GM18526 (cell line): ENCODE data around the gene SLC2A13.

Experiments used
- POLR2A ChIP-seq: IDR thresholded peaks from 3 replicates; pipeline ENCODE4 v1.6.1; 2011; ENCODE audit not compliant: insufficient read length; ENCODE audit errors: extremely low read depth

SLC2A13 gene

DNA sequence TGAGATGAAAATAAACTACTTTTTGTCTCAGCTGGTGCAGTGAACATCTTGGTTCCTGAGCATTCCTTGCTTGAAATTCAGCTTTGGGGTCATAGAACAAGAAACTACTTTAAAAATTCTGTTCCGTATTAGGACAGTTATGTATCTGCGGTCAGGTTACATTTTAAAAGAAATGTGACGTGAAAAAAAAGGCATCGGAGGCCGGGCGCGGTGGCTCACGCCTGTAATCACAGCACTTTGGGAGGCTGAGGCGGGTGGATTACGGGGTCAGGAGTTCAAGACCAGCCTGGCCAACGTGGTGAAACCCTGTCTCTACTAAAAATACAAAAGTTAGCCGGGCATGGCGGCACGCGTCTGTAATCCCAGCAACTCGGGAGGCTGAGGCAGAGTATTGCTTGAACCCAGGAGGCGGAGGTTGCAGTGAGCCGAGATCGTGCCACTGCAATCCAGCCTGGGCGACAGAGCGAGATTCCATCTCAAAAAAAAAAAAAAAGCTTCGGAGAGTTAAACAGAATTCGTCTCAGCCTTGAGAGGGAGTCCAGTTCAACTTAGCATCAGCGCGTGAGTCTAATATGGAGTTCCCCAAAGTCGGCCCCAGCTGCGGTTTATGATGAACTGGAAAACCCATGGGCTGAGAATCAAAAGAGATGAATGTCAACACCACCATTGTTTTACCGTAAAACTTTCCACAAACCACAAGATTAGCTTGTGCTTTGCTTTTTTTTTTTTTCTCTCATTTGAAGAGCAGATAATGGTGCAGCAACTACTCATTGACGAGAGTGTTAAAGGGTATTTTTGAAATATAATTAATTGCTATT, 2.1 kb upstream of the SLC2A13 start:
- no peak for TF ChIP-seq POLR2A

- no peak for TF ChIP-seq POLR2A
Observed at GRCh38 chr12:40107098-40107802, 1.4 kb upstream of the SLC2A13 start.

DNA sequence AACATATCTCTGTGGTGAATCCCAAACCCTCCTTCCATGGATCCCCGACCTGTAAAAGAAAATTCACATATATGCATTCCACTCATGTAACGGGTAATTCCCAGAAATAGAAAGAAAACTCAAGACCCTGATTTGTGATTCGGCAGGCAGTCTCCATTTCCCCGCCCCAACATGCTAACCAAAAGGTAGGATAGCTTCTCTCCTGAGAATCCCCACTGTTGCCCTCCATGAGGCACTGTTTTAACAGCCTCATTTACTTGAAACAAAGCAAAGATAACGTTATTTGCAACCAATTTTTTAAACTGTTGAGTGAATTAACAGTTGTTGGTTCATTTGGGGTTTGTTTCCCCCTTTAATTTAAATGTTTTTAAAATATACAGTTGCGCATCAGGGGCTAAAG, 774 bp upstream of the SLC2A13 start:
- TF ChIP-seq POLR2A, result no peak

DNA sequence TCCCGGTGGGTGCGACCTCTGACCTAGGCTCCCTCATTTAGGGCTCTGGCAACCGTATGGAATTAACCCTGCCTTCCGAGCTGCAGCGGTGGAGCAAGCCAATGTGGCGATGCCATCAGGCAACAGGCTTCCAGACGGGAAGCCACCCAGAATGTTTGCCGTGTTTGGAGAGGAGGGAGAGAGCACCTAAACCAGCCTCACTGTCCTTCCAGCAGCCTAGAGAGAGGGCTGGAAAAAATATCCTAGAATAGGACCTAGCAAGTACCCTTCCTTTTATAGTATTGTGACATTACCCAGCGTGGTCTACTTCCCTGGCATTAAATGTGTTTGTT, 287 bp upstream of the SLC2A13 start:
- TF ChIP-seq POLR2A, result no peak

DNA sequence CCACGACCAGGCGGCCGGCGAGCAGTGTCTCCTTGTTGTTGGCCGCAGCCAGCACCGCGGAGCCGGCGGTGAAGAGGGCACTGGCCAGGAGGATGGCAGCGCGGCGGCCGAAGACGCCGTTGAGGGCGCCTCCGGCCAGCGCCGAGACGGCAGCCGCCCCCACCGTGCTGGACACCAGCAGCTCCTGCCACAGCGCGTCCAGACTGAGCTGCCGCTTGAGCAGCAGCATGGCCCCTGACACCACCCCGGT, 691 bp downstream of the SLC2A13 start:
- TF ChIP-seq POLR2A, result no peak

GRCh38 chr12:40104461-40105264, 1.2 kb downstream of the SLC2A13 start:
- no peak for TF ChIP-seq POLR2A

DNA sequence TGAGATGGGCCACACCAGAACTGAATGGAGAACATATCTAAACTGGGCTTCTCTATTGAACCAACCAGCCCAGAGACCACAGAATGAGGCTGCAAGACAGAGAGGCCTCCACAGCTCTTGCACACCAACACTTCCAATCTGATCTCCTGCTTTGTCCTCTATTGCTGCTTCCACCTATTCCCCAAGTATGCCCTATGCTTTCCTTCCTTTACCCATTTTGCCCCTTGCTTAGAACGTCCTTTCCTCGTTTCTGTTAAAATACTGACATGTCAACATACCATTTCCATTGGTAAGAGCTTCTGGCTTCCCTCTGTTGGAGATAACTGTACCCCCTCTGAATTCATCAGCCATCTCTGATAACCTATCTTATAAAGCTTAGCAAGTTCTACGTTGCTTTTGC, 2.8 kb downstream of the SLC2A13 start:
- TF ChIP-seq POLR2A, result no peak

DNA sequence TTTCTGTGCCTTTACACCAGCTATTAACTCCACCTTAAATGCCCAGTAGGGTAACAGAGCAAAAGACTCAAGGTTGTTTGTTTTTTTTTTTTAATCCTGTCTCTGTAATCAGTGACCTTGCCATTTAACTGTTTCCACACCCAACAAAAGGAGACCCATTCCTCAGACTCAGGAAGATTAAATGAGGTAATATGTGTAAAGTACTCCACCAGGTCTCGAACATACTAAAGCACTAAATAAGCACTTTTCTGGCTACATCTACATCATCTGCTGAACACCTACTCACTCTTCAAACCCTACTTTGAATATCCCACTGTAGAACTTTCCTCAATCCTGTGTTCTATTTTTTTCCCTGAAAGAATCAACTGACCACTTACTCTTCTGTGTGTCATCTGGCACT, 4.1 kb downstream of the SLC2A13 start:
- TF ChIP-seq POLR2A, result no peak

DNA sequence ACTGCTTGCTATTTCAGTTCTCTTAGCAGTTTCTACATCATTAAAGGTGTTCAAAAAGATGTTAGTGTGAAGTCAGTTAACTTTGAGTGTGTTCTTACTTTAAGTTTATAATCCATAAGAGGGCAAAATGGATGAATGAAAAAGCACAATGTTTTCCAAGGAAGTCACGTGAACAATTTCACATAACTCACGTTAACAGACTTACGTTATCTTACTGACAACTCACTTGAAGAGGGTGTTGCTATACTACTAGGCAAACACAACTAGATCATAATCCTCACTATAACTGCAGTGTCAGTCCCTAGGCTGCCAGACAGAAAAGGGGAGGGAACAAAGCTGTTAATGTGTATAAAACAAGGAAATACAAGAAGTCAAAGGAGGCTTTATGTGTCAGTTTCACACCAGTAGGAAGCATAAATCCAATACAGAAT, 6.4 kb downstream of the SLC2A13 start:
- TF ChIP-seq POLR2A, result no peak

DNA sequence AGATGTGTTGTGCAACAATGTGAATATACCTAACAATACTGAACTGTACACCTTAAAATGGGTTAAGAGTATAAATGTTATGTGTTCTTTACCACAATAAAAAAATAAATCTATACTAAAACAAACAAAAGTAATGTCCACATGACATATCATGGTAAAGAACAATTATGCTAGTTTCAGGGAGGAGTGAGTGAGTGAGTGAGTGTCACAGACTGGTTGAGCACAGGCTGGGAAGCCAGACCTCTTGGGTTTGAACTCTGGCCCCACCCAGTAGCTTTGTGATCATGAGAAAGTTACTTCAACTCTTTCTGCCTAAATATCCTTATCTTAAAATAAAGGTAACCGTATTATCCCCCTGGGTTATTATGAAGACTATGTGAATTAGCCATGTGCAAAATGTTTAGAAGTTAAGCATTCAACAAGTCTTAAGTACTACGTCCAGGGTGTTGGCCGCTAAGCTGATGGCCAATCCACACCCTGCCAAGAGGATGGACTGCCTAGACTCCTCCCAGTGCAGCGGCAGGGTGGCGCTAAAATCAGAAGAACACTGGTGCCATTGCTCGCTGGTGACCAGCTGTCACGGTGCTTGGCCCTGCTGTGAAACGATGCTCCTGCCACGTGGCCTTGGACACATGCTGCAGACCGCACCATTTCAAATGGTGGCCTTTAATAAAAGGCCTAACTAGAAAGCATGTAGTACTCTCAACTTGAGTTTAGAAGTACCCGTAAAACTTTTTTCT, 7.3 kb downstream of the SLC2A13 start:
- TF ChIP-seq POLR2A, result no peak

- TF ChIP-seq POLR2A, result no peak
Observed at GRCh38 chr12:40093512-40093911, 12.4 kb downstream of the SLC2A13 start.

DNA sequence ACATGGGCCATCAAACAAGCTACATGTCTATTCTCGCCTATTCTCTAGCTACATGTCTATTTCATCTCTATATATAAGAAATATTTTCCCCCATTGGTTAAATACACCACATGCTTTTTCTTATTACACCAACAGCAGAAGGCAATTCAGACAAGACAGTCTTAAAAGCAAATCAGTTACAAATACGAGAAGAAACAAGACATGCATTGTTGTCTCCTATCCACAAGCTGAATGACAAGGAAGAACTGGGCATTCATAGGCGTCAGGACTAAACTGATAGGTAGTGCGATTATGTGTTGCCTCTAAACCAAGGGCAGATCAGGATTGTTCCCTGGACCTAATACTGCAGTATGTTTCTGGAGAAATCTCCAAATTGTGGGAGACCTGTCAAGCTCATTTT, 19.4 kb downstream of the SLC2A13 start:
- TF ChIP-seq POLR2A, result no peak

- no peak for TF ChIP-seq POLR2A
Observed at GRCh38 chr12:40078266-40078665, 27.6 kb downstream of the SLC2A13 start.

DNA sequence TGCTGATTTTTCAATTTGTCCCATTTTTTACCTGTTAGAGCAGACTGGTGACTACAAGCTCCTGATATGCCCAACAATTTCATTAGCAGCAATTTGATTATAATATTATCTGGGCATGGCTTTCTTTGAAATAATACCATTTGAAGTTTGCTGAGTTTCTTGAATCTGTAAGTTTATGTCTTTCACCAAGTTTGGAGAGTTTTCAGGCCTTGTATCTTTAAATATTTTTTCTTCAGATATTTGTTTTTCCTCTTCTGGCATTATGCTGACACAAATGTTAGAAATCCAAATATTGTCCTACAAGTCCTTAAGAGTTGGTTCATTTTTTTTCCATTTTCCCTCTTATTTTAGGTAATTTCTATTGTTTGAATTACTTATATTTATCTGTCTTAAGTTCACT, 30.4 kb downstream of the SLC2A13 start:
- TF ChIP-seq POLR2A, result no peak

DNA sequence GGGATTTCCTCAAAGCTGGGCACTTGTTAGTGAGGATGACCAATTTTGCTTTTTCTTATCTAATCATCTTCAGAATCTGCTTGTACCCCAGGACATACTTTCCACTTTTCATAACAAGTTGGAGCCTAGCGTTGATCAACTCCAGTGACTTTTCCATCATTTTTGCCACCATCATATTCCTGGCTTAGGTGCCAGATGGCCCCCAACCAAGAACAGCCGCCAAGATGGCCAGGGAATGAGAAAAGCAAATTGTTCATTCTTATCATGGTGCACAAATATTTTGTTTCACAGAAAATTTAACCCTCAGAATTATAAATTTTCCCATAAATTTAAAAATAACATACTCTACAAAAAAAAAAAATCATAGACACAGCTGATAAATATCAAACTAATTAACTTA, 37.5 kb downstream of the SLC2A13 start:
- no peak for TF ChIP-seq POLR2A

- no peak for TF ChIP-seq POLR2A
Observed at GRCh38 chr12:40065636-40066035, 40.2 kb downstream of the SLC2A13 start.

DNA sequence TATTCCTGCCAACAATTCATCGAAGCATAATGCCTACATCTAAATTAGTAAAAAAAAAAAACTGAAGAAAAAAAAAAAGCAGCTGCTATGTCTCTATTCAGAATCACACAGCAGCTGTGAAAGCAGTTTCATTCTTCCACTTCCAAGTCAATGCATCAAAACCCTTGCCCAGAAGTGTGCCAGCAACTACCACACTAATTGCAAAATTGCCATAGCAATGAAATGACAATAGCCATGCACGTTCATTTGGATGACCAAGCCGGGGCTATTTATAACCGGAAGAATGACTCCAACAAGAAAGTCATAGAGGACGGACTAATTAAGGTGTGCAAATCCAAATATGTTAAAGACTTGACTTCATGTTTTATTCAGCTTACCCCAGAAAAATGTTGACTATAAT, 42.5 kb downstream of the SLC2A13 start:
- no peak for TF ChIP-seq POLR2A
